ENCODE measurements around the gene FHL2. TPM values are rescaled to one million over a fixed set of nuclear protein-coding genes. Genes with fewer than 3 reads are reported as not detected.

Gene FHL2
- total and polyA plus RNA-seq, 2 donors (not counting 3 experiments of a cell fraction or from before 2014, with no cell fraction given): 197 to 491 TPM

DNA sequence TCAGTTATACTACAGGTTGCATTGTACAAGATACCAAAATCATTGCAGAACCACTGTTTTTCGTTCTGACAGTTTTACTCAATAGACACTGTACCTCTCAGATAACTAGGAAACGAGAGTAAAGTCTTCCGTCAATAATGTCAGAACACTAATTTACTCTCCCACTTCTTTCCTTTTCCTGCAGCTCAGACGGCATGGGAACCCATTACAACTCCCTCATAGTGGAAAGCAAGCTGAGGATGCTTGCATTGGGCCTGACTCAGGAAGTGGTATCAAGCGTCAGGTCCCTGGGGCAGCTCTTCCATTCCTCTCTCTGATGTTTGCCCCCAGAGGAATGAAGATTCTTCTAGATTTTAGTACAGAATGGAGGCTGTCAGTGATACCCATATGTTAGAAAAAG, 23.9 kb upstream of the FHL2 start:
- Histone ChIP-seq H3K27ac (ENCODE audit: insufficient read depth, low read depth, low read length) (no peak overlapping the region), H3K9ac (replicated peaks; ENCODE audit: extremely low read depth, insufficient read depth, low read length) (no peak overlapping the region), H3K4me3 (replicated peaks in 1 of 3; ENCODE audit: insufficient read depth in 1 of 3, low read depth in 1 of 3, low read length in 3 of 3) (no peak overlapping the region), H3K4me2 (ENCODE audit: insufficient read depth, low read length) (no peak overlapping the region), H4K20me1 (replicated peaks; ENCODE audit: control insufficient read depth, extremely low read depth, insufficient read depth, low read length) (no peaks in the 10 kb centered on the region), H3K27me3 (ENCODE audit: control insufficient read depth in 2 of 2, insufficient read depth in 2 of 2, low read length in 2 of 2) (peaks cover 24 to 27% of the 10 kb centered on the region in 2 experiments), H2AFZ (ENCODE audit: low read depth, low read length) (no peak overlapping the region), H3K79me2 (ENCODE audit: control insufficient read depth, insufficient read depth, low read length) (no peaks in the 10 kb centered on the region), H3K9me3 (replicated peaks; ENCODE audit: control insufficient read depth, insufficient read depth, low read length) (no peaks in the 10 kb centered on the region), H3K9me1 (replicated peaks; ENCODE audit: control insufficient read depth, extremely low read depth, insufficient read depth, low read length) (no peaks in the 10 kb centered on the region), H3K4me1 (ENCODE audit: control insufficient read depth, extremely low read depth, insufficient read depth, low read length) (no peaks in the 10 kb centered on the region), H3K36me3 (ENCODE audit: control insufficient read depth in 2 of 2, extremely low read depth in 1 of 2, insufficient read depth in 2 of 2, low read length in 2 of 2) (no peaks in the 10 kb centered on the region)
- intact Hi-C loops (cut with micrococcal nuclease): no loop called here
- POLR2A ChIA-PET: no interaction called here
- BruUV-seq (replicated peaks): no TSS peak
- FAIRE-seq (no peak), DNase-seq (ENCODE audit: low read depth, low spot score) (no peak)
- CTCF ChIA-PET: interaction anchor here (1.1 to 2.9 kb wide), 2 partner anchors 13 to 16 kb away, joined by 3 to 8 read pairs; no protein-coding TSS in a partner anchor
- TF ChIP-seq POLR2A (IDR thresholded peaks at IDR 0.05; ENCODE audit: low read depth, low read length): no peak
- dilution Hi-C loops (cut with MboI; ENCODE audit: extremely low pct_ligation_motif_present, low sequenced_read_pairs): no loop called here

GRCh38 chr2:105421053-105421452, 22.2 kb upstream of the FHL2 start:
- H3K4me3 ChIP-seq (replicated peaks in 1 of 3; ENCODE audit: insufficient read depth in 1 of 3, low read depth in 1 of 3, low read length in 3 of 3): no peak overlapping the region
- H2AFZ ChIP-seq (ENCODE audit: low read depth, low read length): no peak overlapping the region
- H3K36me3 ChIP-seq (ENCODE audit: control insufficient read depth in 2 of 2, extremely low read depth in 1 of 2, insufficient read depth in 2 of 2, low read length in 2 of 2): no peaks in the 10 kb centered on the region
- no peaks in the 10 kb centered on the region for H3K4me1 ChIP-seq (ENCODE audit: control insufficient read depth, extremely low read depth, insufficient read depth, low read length)
- no peak overlapping the region for H3K9ac ChIP-seq (replicated peaks; ENCODE audit: extremely low read depth, insufficient read depth, low read length)
- H3K27ac ChIP-seq (ENCODE audit: insufficient read depth, low read depth, low read length): no peak overlapping the region
- dilution Hi-C loops (cut with MboI; ENCODE audit: extremely low pct_ligation_motif_present, low sequenced_read_pairs) (no loop called here), intact Hi-C loops (cut with micrococcal nuclease) (no loop called here)
- DNase-seq (ENCODE audit: low read depth, low spot score): no peak
- TF ChIP-seq, protein P1, sequence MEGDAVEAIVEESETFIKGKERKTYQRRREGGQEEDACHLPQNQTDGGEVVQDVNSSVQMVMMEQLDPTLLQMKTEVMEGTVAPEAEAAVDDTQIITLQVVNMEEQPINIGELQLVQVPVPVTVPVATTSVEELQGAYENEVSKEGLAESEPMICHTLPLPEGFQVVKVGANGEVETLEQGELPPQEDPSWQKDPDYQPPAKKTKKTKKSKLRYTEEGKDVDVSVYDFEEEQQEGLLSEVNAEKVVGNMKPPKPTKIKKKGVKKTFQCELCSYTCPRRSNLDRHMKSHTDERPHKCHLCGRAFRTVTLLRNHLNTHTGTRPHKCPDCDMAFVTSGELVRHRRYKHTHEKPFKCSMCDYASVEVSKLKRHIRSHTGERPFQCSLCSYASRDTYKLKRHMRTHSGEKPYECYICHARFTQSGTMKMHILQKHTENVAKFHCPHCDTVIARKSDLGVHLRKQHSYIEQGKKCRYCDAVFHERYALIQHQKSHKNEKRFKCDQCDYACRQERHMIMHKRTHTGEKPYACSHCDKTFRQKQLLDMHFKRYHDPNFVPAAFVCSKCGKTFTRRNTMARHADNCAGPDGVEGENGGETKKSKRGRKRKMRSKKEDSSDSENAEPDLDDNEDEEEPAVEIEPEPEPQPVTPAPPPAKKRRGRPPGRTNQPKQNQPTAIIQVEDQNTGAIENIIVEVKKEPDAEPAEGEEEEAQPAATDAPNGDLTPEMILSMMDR (IDR thresholded peaks at IDR 0.05; ENCODE audit: extremely low read depth in 1 of 2, insufficient read depth in 1 of 2, low read depth in 1 of 2, low read length in 2 of 2): no peak
- TF ChIP-seq POLR2A (IDR thresholded peaks at IDR 0.05; ENCODE audit: low read depth, low read length) (no peak), FOS (IDR thresholded peaks at IDR 0.05; ENCODE audit: borderline replicate concordance, insufficient read depth, low read length) (no peak), POLR2AphosphoS5 (IDR thresholded peaks at IDR 0.05; ENCODE audit: insufficient read depth, low read depth, low read length) (no peak), MYC (IDR thresholded peaks at IDR 0.05; ENCODE audit: low read depth, low read length) (no peak), GATA2 (IDR thresholded peaks at IDR 0.05; ENCODE audit: insufficient read depth, insufficient read length, low read depth, low read length) (no peak), EZH2 (IDR thresholded peaks at IDR 0.05; ENCODE audit: borderline replicate concordance, low read depth, low read length, severe bottlenecking) (no peak), JUN (IDR thresholded peaks at IDR 0.05; ENCODE audit: borderline replicate concordance, insufficient read depth, insufficient read length, low read depth) (no peak)
- TF ChIP-seq, protein P2, sequence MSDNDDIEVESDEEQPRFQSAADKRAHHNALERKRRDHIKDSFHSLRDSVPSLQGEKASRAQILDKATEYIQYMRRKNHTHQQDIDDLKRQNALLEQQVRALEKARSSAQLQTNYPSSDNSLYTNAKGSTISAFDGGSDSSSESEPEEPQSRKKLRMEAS (IDR thresholded peaks at IDR 0.05; ENCODE audit: insufficient read depth, insufficient read length): no peak
- H3K9me1 ChIP-seq (replicated peaks; ENCODE audit: control insufficient read depth, extremely low read depth, insufficient read depth, low read length): no peaks in the 10 kb centered on the region
- no peak for FAIRE-seq
- no peaks in the 10 kb centered on the region for H3K79me2 ChIP-seq (ENCODE audit: control insufficient read depth, insufficient read depth, low read length)
- no peaks in the 10 kb centered on the region for H3K9me3 ChIP-seq (replicated peaks; ENCODE audit: control insufficient read depth, insufficient read depth, low read length)
- peaks cover 15 to 19% of the 10 kb centered on the region in 2 experiments for H3K27me3 ChIP-seq (ENCODE audit: control insufficient read depth in 2 of 2, insufficient read depth in 2 of 2, low read length in 2 of 2)
- H4K20me1 ChIP-seq (replicated peaks; ENCODE audit: control insufficient read depth, extremely low read depth, insufficient read depth, low read length): no peaks in the 10 kb centered on the region
- POLR2A ChIA-PET: no interaction called here
- no TSS peak for BruUV-seq (replicated peaks)
- no peak overlapping the region for H3K4me2 ChIP-seq (ENCODE audit: insufficient read depth, low read length)
- CTCF ChIA-PET: interaction anchor here (1.0 kb wide), 1 partner anchor 18 kb away, joined by 3 read pairs; no protein-coding TSS in a partner anchor

Measured in endothelial cell of umbilical vein (primary cell).